HG03354 (cell line): ENCODE measurements around the gene PINLYP.
"Not testable (repeated sequence)": the region's sequence is repeated elsewhere in the genome, so short reads cannot be mapped to it uniquely, and the experiment has no call there.

Source experiments
- ATAC-seq: cut with Tn5 transposase; IDR thresholded peaks from one replicate; pipeline ENCODE4 v1.9.1; 2021; ENCODE audit warnings: mild to moderate bottlenecking; ENCODE audit not compliant: unreplicated experiment, poor library complexity, severe bottlenecking

The PINLYP gene

GRCh38 chr19:43575955-43576878 is 616 bp downstream of the PINLYP start:
- peak; percentile 6 for ATAC-seq

GRCh38 chr19:43578787-43579186 is 3.2 kb downstream of the PINLYP start:
- ATAC-seq = no peak

GRCh38 chr19:43581467-43581866 is 5.9 kb downstream of the PINLYP start:
- ATAC-seq = no peak

GRCh38 chr19:43582495-43582894 is 6.9 kb downstream of the PINLYP start:
- ATAC-seq = no peak

- peak; percentile 62 for ATAC-seq
These were observed 8.9 kb downstream of the PINLYP start for GRCh38 chr19:43584484-43584883.

- no peak for ATAC-seq
These were observed 10.7 kb downstream of the PINLYP start for GRCh38 chr19:43586346-43586745.

GRCh38 chr19:43587029-43587428 is 11.4 kb downstream of the PINLYP start:
- not testable (repeated sequence) for ATAC-seq

- ATAC-seq = no peak
These were observed 13.7 kb downstream of the PINLYP start for GRCh38 chr19:43589277-43589676.

GRCh38 chr19:43589678-43590077 is 14.1 kb downstream of the PINLYP start:
- no peak for ATAC-seq

GRCh38 chr19:43591904-43592772 is 16.5 kb downstream of the PINLYP start:
- no peak for ATAC-seq

- no peak for ATAC-seq
These were observed 17.3 kb downstream of the PINLYP start for GRCh38 chr19:43592800-43593350.

GRCh38 chr19:43594081-43594697 is 18.6 kb downstream of the PINLYP start:
- no peak for ATAC-seq

GRCh38 chr19:43594710-43595604 is 19.4 kb downstream of the PINLYP start:
- ATAC-seq = peak; percentile 41

GRCh38 chr19:43595605-43595998 is 20.0 kb downstream of the PINLYP start:
- ATAC-seq = peak; percentile 18

GRCh38 chr19:43595999-43596841 is 20.6 kb downstream of the PINLYP start, which contains the start of the genes IRGQ and ZNF576:
TSS of gene IRGQ (minus strand) at chr19:43596134. CDS start at chr19:43595338, 796 bp downstream.
TSS of gene ZNF576 (plus strand) at chr19:43596595. CDS start at chr19:43597109, 514 bp downstream.
- ATAC-seq = peak; percentile 79

- no peak for ATAC-seq
These were observed 21.4 kb downstream of the PINLYP start for GRCh38 chr19:43596842-43597461.

- no peak for ATAC-seq
These were observed 22.3 kb downstream of the PINLYP start for GRCh38 chr19:43597876-43598275.
